A549 (cell line): ENCODE measurements around the gene RCVRN.

ENCODE experiments used
- CEBPB ChIP-seq, 2 experiments: fragments of >200 bp in 1 of 2; sonication (Bioruptor Twin) in 1 of 2; formaldehyde crosslinking in 1 of 2; IDR thresholded peaks; 2 replicates each; pipeline ENCODE4 v1.6.1; 2012 to 2016
- CTCF ChIP-seq: fragments of >200 bp; sonication (Bioruptor Twin); formaldehyde crosslinking; IDR thresholded peaks from 3 replicates; pipeline ENCODE4 v1.5.1; 2016
- JUN ChIP-seq, 2 experiments: fragments of >200 bp; sonication (Bioruptor Twin); formaldehyde crosslinking; IDR thresholded peaks; 2 replicates in 1 of 2; 3 replicates in 1 of 2; pipeline ENCODE4 v1.6.1; 2016 to 2017
- JUNB ChIP-seq: fragments of >200 bp; sonication (Bioruptor Twin); formaldehyde crosslinking; IDR thresholded peaks from 2 replicates; pipeline ENCODE4 v1.6.1; 2016
- KDM1A ChIP-seq: fragments of 200-600 bp; sonication (generic); IDR thresholded peaks from 2 replicates; pipeline ENCODE4 v1.6.1; 2016; ENCODE audit warnings: low read depth, mild to moderate bottlenecking
- RAD21 ChIP-seq, 2 experiments: fragments of >200 bp in 1 of 2; sonication (Bioruptor Twin) in 1 of 2; formaldehyde crosslinking in 1 of 2; IDR thresholded peaks in 1 of 2; conservative IDR thresholded peaks in 1 of 2; 2 replicates in 1 of 2; 3 replicates in 1 of 2; pipeline ENCODE4 v1.6.1; 2012 to 2018; ENCODE audit warnings: inconsistent platforms in 1 of 2
- REST ChIP-seq: fragments of 200-600 bp; sonication (generic); IDR thresholded peaks from 2 replicates; pipeline ENCODE4 v1.6.1; 2016; ENCODE audit warnings: antibody characterized with exemption, mild to moderate bottlenecking, moderate library complexity
- SMC3 ChIP-seq: fragments of >200 bp; sonication (Bioruptor Twin); formaldehyde crosslinking; IDR thresholded peaks from 3 replicates; pipeline ENCODE4 v1.6.1; 2018; ENCODE audit warnings: inconsistent platforms
- SREBF2 ChIP-seq: fragments of 450-650 bp; IDR thresholded peaks from 2 replicates; pipeline ENCODE4 v1.6.1; 2014; ENCODE audit warnings: mild to moderate bottlenecking, moderate library complexity

- TF ChIP-seq CTCF (no peak), SMC3 (no peak), CEBPB (IDR thresholded peaks at IDR 0.05) (no peak), REST (no peak), JUN (IDR thresholded peaks at IDR 0.05) (no peak), JUNB (no peak), KDM1A (no peak), SREBF2 (no peak), RAD21 (conservative IDR thresholded peaks at IDR 0.05 in 1 of 2, IDR thresholded peaks at IDR 0.05 in 1 of 2) (no peak)
Measured at GRCh38 chr17:9859781-9860180, 45.3 kb downstream of the RCVRN start.
